Anterior cingulate cortex (tissue), 58 donors: ENCODE measurements around the gene LAGE3.

Experiments
- DNase-seq, 58 donors: peaks; one replicate each; lab custom pipeline; 2025; lab: John Stamatoyannopoulos, UW

Gene LAGE3

DNA sequence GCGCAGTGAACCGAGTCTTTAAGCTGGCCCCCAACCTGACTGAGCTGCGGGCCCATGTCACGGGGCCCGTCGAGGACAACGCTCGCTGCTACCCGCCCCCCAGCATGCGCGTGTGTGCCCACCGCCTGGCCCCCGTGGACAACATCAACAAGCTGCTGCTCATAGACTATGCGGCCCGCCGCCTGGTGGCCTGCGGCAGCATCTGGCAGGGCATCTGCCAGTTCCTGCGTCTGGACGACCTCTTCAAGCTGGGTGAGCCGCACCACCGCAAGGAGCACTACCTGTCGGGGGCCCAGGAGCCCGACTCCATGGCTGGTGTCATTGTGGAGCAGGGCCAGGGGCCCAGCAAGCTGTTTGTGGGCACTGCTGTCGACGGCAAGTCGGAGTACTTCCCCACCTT is 18.8 kb downstream of the LAGE3 start:
- DNase-seq, result peak in 1 of 58 donors; percentile 16

DNA sequence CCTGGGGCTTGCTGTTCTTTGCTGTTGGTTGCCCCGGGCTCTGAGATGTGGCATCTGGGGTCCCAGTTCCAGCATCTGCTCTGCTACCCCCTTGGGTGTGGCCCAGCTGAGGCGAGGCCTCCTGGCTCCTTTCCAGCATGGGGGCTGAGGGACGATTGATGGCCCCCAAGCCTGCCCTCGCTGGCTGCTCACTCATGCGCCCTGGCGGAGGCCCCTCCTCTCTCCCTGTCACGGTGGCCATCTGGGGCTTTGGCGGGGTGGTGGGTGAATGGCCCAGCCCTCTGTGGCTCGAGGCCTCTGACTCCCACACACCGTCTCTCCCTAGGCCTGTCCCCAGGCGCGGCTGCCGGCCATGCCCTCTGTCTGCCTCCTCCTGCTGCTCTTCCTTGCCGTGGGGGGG is 19.2 kb downstream of the LAGE3 start:
- no peak for DNase-seq

DNA sequence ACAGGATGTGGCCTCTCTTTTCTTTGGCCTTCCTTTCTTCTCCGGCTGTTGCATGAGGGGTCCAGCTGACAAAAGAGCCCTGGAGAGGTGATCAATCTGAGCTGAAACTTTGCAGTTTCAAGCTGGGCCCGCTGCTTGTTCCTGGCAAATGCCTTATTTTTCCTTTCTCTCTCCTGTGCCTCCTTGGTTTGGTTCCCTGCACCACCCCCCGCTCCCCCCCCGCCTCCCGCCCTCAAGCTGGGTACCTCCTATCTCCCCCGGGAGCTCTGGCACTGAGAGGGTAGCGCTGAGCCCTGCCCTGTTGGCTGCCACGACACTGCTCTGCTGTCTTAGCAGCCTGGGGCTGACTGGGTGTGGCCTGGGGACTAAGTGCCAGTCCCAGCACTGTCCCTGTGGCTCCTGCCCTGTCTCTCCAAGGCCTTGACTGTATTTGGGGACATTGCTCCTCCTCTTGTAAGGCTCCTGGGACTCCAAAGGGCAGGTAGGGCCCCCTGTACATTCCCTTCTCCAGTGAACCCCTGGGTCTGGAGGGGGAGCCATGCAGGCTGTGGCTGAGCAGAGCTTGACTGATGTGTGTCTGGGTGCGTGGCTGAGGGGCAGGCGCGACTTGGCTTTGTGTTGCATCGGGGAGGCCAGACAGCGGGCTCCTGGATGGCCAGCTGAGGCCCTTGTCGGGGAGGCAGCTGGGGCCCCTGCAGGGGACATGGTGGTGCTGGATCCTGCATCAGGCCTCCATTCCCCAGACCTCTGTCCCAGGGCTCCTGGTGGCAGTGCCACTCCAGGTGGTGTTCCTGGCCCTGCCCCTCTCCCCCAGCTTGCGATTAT is 19.9 kb downstream of the LAGE3 start:
- peak in 19 of 58 donors; percentile 4 to 41 (median 12) for DNase-seq

DNA sequence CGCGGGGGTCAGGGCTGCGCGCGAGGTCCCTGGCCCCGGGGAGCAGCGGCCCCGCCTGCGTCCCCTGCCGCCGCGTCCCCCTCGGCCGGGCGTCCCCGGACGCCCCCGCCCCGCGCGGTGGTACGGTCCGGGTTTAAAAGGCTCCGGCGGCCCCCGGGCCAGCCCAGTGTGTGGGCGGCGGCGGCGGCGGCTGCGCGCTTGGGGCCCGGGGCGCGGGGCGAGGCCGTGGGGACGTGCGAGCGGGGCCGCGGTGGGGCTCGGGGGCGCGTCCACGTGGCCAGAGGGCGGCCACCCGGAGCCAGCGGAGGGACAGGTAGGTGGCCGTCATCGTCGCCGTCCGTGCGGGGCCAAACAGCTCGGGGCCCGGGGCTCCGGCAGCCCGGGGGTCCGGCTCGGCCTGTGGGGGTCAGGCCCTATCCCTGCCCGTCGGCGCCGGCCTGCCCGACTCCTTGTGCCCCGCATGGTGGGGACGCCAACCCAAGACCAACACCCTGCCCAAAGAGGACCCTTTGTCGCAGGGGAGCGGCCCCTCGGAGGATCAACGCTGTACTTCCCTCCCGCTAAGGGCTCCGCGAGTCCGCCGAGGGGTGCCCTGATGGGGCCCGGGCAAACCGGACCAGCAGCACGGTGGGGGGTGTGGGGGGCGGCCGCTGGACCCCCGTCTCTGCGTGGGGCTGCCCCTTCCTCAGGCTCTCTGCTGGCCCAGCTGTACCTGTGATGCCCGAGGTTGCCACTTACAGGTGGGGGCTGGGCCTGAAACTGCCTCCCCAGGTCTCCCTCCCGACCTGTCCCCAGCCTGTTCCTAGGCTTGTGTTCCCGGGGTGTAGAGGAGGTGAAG is 20.7 kb downstream of the LAGE3 start, which contains the start of gene PLXNA3:
PLXNA3 (plus strand) TSS at position 166 of the 838 bp plus-strand sequence. CDS start 1,903 bp downstream, outside the sequence.
- DNase-seq, result peak in 34 of 58 donors; percentile 3 to 51 (median 24)

DNA sequence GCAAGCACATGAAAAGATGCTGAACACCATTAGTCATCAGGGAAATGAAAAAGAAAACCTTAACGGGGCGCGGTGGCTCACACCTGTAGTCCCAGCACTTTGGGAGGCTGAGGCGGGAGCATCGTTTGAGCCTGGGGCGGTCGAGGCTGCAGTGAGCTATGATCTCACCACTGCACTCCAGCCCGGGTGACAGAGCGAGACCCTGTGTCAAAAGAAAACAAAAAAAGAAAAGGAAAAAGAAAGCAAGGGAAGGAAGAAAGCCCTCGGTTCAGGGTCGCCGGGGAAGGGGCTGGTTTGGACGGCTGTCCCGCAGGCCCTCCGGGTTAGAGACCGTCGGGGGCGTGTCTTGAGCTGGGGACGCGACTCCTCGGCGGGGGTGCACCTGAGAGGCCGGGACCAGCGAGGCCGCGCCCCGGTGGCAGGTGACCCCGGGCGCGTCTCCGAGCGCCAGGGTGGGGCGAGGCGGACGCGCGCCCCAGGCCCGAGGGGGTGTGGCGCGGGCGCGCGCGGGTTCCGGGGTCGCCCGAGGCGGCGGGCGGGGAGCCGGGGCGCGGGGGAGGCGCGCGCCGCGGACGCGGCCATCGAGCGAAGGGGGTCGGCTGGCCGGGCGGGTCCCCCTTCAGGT is 21.5 kb downstream of the LAGE3 start:
- peak in 13 of 58 donors; percentile 14 to 51 (median 38) for DNase-seq

DNA sequence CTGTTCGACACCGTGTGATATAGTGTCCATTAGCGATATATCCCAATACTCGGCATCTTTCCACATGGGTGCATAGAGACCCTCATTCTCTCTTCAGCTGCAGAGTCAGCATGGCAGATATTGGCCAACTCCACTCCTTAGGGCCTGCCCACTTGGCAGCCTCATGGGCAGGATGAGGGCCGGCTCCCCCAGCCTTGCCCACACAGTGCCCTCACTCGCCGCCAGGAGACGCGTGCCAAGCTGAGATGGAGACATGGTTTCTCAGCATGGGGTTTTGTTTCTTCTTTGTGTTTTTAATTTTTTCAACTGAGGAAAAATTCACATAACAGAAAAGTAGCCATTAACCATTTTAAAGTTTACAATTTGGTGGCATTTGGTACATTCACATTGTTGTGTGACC is 26.3 kb downstream of the LAGE3 start:
- peak in 17 of 58 donors; percentile 1 to 20 (median 13) for DNase-seq

DNA sequence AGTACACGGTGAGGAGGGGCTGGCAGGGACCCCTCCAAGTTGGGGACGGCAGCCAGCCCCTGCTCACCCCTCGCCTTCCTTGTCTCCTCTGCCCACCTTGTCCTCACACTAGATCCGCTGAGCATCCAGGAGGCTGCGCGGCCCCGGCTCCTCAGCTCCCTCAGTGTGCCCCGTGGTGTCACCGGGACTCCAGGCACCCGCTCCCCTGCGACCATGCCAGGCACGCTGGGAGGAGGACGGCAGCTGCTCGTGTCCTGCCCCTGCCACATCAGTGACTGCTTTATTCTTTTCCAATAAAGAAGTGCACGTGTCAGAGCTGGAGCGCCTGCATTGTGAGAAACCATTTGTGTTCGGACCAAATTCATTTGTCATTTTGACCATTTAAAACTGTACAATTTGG is 28.8 kb downstream of the LAGE3 start:
- DNase-seq, result peak in 19 of 58 donors; percentile 1 to 49 (median 9)

DNA sequence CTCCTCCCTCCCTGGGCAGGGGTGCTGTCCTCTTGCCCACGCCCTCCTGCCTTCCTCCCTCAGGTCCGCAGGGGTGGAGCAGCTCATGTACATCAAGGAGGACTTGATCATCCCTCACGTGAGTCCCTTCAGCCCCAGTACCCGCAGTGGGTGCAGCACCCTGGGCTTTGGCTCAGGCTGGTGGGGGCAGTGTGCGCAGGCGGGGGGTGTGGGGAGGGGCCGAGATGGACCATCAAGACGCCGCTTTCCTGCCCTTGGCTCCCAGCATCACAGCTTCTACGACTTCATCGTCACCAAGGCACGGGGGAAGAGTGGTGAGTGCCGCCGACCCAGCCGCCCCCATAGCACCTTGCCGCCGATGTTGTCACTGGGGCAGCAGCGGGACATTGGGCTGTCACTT is 29.5 kb downstream of the LAGE3 start:
- no peak for DNase-seq

DNA sequence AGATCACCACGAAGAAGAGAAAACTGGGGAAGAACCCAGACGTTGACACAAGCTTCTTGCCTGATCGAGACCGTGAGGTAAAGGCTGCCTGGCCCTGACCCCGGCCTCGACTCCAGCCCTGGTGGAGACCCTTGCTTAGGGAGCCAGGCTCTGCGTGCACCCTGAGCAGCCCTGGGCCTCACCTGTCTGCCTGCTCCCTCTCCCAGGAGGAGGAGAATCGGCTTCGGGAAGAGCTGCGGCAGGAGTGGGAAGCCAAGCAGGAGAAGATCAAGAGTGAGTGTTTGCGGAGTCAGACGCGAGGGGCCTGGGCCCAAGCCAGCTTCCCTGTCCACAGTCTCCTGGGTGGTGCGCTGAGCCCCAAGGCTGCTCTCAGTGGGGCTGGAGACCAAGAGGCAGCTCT is 30.6 kb downstream of the LAGE3 start:
- no peak for DNase-seq

DNA sequence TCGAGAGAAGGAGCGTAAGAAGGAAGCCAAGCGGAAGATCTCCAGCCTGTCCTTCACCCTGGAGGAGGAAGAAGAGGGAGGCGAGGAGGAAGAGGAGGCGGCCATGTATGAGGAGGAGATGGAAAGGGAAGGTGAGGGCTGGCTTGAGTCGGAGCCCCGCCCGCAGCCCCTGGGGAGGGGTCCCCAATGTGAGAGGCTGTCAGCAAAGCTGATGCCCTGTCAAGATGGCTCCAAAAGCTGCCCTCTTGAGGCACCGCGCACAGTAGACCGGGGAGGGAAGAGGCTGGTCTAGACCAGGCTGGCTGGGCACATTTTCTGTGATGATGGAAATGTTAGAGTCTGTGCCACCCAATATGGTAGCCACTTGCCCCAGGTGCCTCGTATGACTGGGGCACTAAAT is 32.7 kb downstream of the LAGE3 start:
- DNase-seq, result no peak

DNA sequence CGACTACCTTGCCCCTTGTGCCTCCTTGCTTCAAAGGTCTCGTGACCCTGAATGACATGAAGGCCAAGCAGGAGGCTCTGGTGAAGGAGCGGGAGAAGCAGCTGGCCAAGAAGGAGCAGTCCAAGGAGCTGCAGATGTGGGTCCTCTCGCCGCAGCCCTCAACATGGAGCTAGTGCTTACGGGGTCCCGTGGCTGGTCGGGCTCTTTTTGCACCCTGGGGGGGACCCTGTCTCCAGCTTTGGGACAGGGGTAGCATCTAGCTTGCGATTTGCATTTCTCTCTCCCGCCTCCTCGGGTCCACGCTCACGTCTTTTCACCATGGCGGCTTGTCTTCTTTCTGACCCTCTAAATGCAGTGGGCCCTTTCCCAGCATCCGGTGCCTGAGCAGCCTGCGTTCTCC is 33.3 kb downstream of the LAGE3 start:
- DNase-seq, result no peak

DNA sequence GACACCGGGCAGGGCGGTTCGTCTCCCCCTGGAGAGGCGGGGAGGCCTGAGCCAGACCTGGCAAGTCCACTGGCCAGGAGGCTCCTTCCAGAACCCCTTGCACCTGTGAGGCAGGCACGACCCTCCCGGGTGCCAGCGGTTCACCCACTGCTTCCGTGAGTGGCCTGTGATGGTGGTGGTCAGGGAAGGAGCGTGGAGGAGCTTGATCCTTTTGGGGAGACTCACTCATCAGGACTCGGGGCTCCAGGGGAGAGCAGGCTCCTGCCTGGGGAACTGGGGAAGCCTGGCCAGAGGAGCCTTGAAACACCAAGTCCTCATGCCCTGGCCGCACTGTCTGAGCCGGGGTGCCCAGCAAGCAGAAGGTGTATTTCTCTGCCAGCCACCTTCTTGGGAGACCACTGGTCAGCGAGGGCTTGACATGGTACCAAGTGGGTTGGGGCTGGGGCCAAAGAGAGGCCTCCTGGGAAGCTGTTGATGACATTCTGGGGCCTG is 34.3 kb downstream of the LAGE3 start:
- DNase-seq, result no peak

DNA sequence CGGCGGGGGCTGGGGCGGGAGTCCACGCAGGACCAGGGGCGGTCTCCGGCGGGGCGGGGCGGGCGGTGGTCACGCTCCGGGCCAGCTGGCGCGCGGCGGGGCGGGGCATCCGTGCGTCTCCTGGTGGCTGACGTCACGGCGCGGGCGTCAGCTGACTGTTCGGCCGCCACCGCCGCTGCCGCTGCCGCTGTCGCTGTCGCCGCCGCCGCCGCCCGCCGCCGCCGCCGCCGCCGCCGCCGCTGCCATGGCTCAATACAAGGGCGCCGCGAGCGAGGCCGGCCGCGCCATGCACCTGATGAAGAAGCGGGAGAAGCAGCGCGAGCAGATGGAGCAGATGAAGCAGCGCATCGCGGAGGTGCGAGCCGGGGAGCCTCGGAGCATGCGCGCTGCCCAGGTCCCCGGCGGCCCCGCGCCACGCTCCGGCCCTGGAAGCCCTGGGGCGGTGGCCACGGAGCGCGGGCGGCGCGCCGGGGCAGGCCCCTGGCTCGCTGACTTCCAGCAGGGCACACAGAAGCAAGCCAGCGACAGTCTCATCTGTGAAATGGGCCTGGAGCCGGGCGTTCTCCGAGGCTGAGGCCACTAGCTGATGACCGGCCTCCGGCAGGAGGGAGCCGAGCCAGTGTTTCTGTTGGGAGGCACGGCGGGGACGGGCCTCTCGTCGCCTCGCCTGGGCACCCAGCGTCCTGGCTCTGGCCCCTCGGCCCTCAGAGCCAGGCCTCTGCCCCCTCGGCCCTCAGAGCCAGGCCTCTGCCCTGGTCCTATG is 34.9 kb downstream of the LAGE3 start, which contains the start of gene FAM50A:
FAM50A (plus strand) TSS at position 150 of the 763 bp plus-strand sequence; CDS start at position 245, 95 bp downstream.
- peak in 51 of 58 donors; percentile 6 to 80 (median 54) for DNase-seq

DNA sequence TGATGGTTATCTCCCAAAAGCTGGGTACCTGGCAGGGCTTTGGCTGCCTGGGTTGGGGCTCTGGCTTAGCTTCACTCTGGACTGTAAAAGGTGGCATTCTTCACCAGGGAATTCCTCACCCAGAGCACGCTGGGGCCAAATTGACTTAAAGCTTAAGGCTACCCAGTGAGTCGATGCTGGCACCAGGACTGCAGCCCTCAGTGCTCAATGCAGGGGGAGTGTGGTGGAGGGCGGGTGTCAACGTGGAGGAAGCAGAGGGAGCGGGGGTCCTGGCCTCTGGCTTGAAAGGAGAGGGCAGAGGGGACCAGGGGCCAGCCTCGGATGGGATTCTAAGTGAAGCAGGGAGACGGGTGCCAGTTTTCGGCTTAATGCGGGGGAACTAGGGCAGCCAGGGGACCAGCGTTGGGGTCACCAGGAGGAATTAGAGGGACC is 35.6 kb downstream of the LAGE3 start:
- no peak for DNase-seq

DNA sequence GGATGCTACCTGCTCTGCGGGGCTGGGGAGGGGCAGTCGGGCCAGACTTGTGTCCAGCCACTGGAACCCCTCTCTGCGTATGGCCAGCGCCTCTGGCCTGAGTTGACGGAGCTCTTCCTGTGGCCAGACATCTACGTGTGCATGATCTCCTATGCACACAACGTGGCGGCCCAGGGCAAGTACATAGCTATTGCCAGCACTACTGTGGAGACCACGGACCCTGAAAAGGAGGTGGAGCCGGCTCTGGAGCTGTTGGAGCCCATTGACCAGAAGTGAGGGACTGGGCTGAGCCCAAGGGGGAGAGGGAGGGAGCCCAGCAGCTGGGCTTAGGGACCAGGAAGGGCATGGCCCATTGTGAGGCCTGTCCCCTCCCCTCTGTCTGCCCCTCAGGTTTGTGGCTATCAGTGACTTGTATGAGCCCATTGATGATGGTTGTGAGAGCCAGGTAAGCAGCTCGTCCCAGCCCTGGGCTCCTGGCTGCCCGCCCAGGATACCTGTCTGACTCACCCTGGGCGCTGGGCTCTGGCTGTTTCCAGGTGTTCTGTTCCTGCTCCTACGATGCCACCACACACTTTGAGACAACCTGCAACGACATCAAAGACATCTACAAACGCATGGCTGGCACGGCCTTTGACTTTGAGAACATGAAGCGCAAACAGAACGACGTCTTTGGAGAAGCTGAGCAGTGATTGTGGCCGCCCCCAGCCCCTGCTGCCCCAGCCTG is 36.9 kb downstream of the LAGE3 start:
- no peak for DNase-seq

DNA sequence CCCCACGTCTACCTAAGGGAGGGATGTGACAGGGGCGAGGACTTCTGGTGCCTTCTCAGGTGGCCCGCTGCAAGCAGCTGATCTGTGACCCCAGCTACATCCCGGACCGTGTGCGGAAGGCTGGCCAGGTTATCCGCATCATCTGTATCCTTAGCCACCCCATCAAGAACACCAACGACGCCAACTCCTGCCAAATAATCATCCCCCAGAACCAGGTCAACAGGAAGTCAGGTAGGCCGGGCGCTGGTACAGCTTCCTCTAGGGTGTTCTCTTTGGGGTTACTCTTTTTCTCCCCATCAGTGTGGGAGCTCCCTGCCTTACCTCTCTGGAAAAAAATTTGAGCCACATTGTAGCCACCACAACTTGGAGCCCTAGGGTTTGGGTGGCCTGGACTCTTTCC is 37.5 kb downstream of the LAGE3 start:
- no peak for DNase-seq

DNA sequence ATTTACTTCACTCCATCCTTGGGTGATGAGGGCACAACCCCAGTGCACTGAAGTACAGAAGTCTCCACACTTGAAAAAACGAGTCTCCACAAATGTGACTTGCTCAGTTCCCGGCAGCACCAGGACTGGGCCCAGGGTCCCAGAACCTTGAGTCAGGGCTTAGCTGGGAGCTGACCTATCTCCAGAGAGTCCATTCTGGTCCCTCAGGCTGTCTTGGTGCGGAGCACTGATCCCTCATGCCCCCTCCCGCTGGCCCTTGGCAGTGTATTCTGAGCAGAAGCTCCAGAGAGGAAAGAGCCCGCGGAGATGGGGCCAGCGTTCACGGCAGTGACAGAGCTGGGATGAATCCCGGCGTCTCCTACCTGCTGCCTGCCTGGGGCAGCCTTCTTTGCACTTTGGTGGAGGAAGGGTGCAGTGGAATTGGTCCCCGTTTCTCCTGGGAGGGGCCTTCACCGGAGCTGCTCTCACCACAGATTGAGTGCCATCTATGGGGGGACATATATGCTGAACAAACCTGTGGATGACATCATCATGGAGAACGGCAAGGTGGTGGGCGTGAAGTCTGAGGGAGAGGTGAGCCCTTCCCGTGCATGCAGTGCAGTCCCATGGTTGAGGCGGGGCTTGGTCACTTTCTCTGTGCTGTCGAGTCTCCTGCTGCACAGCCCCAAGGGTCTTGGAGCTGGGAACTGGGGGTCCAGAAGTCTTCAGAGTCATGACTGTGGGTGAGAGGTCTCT is 38.3 kb downstream of the LAGE3 start:
- DNase-seq, result no peak

DNA sequence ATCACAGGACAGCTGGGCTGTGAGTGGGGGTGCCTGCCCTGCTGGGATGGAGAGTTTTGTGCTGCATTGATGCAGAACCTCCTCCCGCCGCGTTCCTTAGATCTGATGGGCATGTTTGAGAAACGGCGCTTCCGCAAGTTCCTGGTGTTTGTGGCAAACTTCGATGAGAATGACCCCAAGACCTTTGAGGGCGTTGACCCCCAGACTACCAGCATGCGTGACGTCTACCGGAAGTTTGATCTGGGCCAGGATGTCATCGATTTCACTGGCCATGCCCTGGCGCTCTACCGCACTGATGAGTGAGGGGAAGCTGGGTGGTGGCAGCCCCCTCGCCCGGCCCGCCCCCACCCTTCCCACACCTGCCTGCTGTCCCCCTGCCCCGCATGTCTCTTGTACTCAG is 39.2 kb downstream of the LAGE3 start:
- no peak for DNase-seq
